GM23248 (cell line): ENCODE data around the gene ARL10. TPM values are rescaled to one million over a fixed set of nuclear protein-coding genes. Genes with fewer than 3 reads are reported as not detected.

Source experiments
- DNase-seq: peaks from one replicate; pipeline ENCODE4 v3.0.0-alpha.2; 2015
- H2AFZ ChIP-seq: fragments of 200-600 bp; sonication (generic); 2 replicates; pipeline ENCODE4 v1.6.1; 2016; ENCODE audit warnings: antibody characterized with exemption
- H3F3A ChIP-seq: fragments of 200-600 bp; sonication (generic); 2 replicates; pipeline ENCODE4 v1.6.1; 2016; ENCODE audit warnings: mild to moderate bottlenecking, antibody characterized with exemption, mixed run types; ENCODE audit not compliant: insufficient read depth
- H3K27ac ChIP-seq: fragments of 200-600 bp; sonication (generic); 2 replicates; pipeline ENCODE4 v1.5.1; 2016; ENCODE audit warnings: mild to moderate bottlenecking
- H3K27me3 ChIP-seq: fragments of 200-600 bp; sonication (generic); replicated peaks from 2 replicates; pipeline ENCODE4 v1.6.1; 2016; ENCODE audit warnings: mild to moderate bottlenecking; ENCODE audit not compliant: insufficient read depth
- H3K36me3 ChIP-seq: fragments of 200-600 bp; sonication (generic); 2 replicates; pipeline ENCODE4 v1.6.1; 2016; ENCODE audit warnings: low read depth, mild to moderate bottlenecking
- H3K4me1 ChIP-seq: fragments of 200-600 bp; sonication (generic); 2 replicates; pipeline ENCODE4 v1.6.1; 2016; ENCODE audit warnings: mild to moderate bottlenecking; ENCODE audit not compliant: insufficient read depth
- H3K4me2 ChIP-seq: fragments of 200-600 bp; sonication (generic); one replicate; pipeline ENCODE4 v1.6.1; 2016; ENCODE audit warnings: mild to moderate bottlenecking; ENCODE audit not compliant: unreplicated experiment
- H3K4me3 ChIP-seq: fragments of 200-600 bp; sonication (generic); 2 replicates; pipeline ENCODE4 v1.5.1; 2016; ENCODE audit warnings: mild to moderate bottlenecking
- H3K79me2 ChIP-seq: fragments of 200-600 bp; sonication (generic); 2 replicates; pipeline ENCODE4 v1.6.1; 2016; ENCODE audit warnings: mild to moderate bottlenecking; ENCODE audit not compliant: insufficient read depth
- H3K9ac ChIP-seq: fragments of 200-600 bp; sonication (generic); 2 replicates; pipeline ENCODE4 v1.6.1; 2016; ENCODE audit warnings: mild to moderate bottlenecking
- H3K9me2 ChIP-seq: fragments of 200-600 bp; sonication (generic); 2 replicates; pipeline ENCODE4 v1.6.1; 2016; ENCODE audit warnings: mixed run types, mild to moderate bottlenecking, moderate library complexity; ENCODE audit not compliant: insufficient read depth
- H3K9me3 ChIP-seq: fragments of 200-600 bp; sonication (generic); one replicate; pipeline ENCODE4 v1.6.1; 2017; ENCODE audit warnings: low read depth
- H4K20me1 ChIP-seq: fragments of 200-600 bp; sonication (generic); 2 replicates; pipeline ENCODE4 v1.6.0; 2016; ENCODE audit not compliant: insufficient read depth
- EZH2 ChIP-seq: fragments of 200-600 bp; sonication (generic); IDR thresholded peaks from 2 replicates; pipeline ENCODE4 v1.6.1; 2018; ENCODE audit warnings: antibody characterized with exemption, mild to moderate bottlenecking; ENCODE audit not compliant: insufficient read depth, poor library complexity, severe bottlenecking
- EZH2phosphoT487 ChIP-seq: fragments of 200-600 bp; sonication (generic); IDR thresholded peaks from 2 replicates; pipeline ENCODE4 v1.6.1; 2018; ENCODE audit warnings: antibody characterized with exemption, moderate library complexity, mild to moderate bottlenecking, low read depth; ENCODE audit not compliant: insufficient read depth
- WGBS, 2 experiments: methylation state at CpG; one replicate each; pipeline ENCODE4 v1.1.6; 2015 to 2017; ENCODE audit warnings: low lambda C conversion rate in 2 of 2, low coverage in 1 of 2; ENCODE audit errors: missing lambda C conversion rate in 2 of 2; 5-methylcytosine and 5-hydroxymethylcytosine counted together
- in situ Hi-C: fragments of 300-500 bp; cut with MboI; formaldehyde crosslinking; loops from 2 replicates; pipeline ENCODE4 v1.15.0; 2020
- polyA plus RNA-seq: library from polyadenylated mRNA; unstranded; fragments of >200 nt; fragmentation: Nextera tagmentation; extraction: Ambion mirVana; gene quantifications from 2 replicates; pipeline ENCODE4 v1.2.1, GENCODE V29; 2016
- total RNA-seq: library from RNA; depleted of rRNA; stranded (reverse); fragments of >200 nt; shearing (Covaris generic); gene quantifications from 2 replicates; pipeline ENCODE4 v1.2.3, GENCODE V29; 2014

The ARL10 gene
- total and polyA plus RNA-seq, 2 experiments from 2014 or later: 6.7 to 8.3 TPM

- H3F3A ChIP-seq: no peaks in the 10 kb centered on the region
- H3K27ac ChIP-seq: no peak overlapping the region
- peaks cover 4% of the 10 kb centered on the region; the same call in 1 of the 2 replicates for H3K79me2 ChIP-seq
- in situ Hi-C loops: no loop called here
- no peaks in the 10 kb centered on the region for H3K9me2 ChIP-seq
- H3K36me3 ChIP-seq: no peaks in the 10 kb centered on the region
- H3K9me3 ChIP-seq: no peaks in the 10 kb centered on the region
- H3K27me3 ChIP-seq: no peaks in the 10 kb centered on the region
- WGBS, 2 experiments: 68 to 69% methylated on average over 6 of the region's 6 CpGs
- no peak for TF ChIP-seq EZH2phosphoT487
- TF ChIP-seq EZH2: no peak
- no peak overlapping the region for H3K4me3 ChIP-seq
- no peak for DNase-seq
- no peak overlapping the region for H3K4me2 ChIP-seq
- H2AFZ ChIP-seq: no peak overlapping the region
- H3K4me1 ChIP-seq: no peaks in the 10 kb centered on the region
- H4K20me1 ChIP-seq: no peaks in the 10 kb centered on the region
- no peak overlapping the region for H3K9ac ChIP-seq
Observed at GRCh38 chr5:176396330-176396729, 31.0 kb downstream of the ARL10 start.

- Histone ChIP-seq H4K20me1 (no peaks in the 10 kb centered on the region), H3K4me2 (no peak overlapping the region), H3K79me2 (0 out of 2 replicates have a peak, but pooled peaks cover 4% of the 10 kb centered on the region), H3K9me2 (no peaks in the 10 kb centered on the region), H3K9me3 (no peaks in the 10 kb centered on the region), H2AFZ (no peak overlapping the region), H3K4me3 (no peak overlapping the region), H3K27me3 (no peaks in the 10 kb centered on the region), H3K9ac (no peak overlapping the region), H3K27ac (no peak overlapping the region), H3K36me3 (no peaks in the 10 kb centered on the region), H3F3A (no peaks in the 10 kb centered on the region), H3K4me1 (no peaks in the 10 kb centered on the region)
- no peak for DNase-seq
- TF ChIP-seq EZH2 (no peak), EZH2phosphoT487 (no peak)
- in situ Hi-C loops: no loop called here
- 93 to 94% methylated on average over 11 to 18 of the region's 18 CpGs for WGBS, 2 experiments
Observed at GRCh38 chr5:176397736-176398420, 32.6 kb downstream of the ARL10 start.

GRCh38 chr5:176400382-176401156 lies 35.3 kb downstream of the ARL10 start:
- no peak for DNase-seq
- H3F3A ChIP-seq: no peaks in the 10 kb centered on the region
- no peak overlapping the region for H3K27ac ChIP-seq
- in situ Hi-C loops: no loop called here
- H3K9ac ChIP-seq: no peak overlapping the region
- H3K27me3 ChIP-seq: no peaks in the 10 kb centered on the region
- H4K20me1 ChIP-seq: no peaks in the 10 kb centered on the region
- no peak for TF ChIP-seq EZH2phosphoT487
- no peak for TF ChIP-seq EZH2
- H3K4me2 ChIP-seq: no peak overlapping the region
- no peaks in the 10 kb centered on the region for H3K9me3 ChIP-seq
- H3K36me3 ChIP-seq: no peaks in the 10 kb centered on the region
- no peak overlapping the region for H2AFZ ChIP-seq
- H3K4me1 ChIP-seq: no peaks in the 10 kb centered on the region
- no peak overlapping the region for H3K4me3 ChIP-seq
- 61 to 62% methylated on average over 17 of the region's 17 CpGs for WGBS, 2 experiments
- no peaks in the 10 kb centered on the region for H3K9me2 ChIP-seq
- 0 out of 2 replicates have a peak, but pooled peaks cover 8% of the 10 kb centered on the region for H3K79me2 ChIP-seq

DNA sequence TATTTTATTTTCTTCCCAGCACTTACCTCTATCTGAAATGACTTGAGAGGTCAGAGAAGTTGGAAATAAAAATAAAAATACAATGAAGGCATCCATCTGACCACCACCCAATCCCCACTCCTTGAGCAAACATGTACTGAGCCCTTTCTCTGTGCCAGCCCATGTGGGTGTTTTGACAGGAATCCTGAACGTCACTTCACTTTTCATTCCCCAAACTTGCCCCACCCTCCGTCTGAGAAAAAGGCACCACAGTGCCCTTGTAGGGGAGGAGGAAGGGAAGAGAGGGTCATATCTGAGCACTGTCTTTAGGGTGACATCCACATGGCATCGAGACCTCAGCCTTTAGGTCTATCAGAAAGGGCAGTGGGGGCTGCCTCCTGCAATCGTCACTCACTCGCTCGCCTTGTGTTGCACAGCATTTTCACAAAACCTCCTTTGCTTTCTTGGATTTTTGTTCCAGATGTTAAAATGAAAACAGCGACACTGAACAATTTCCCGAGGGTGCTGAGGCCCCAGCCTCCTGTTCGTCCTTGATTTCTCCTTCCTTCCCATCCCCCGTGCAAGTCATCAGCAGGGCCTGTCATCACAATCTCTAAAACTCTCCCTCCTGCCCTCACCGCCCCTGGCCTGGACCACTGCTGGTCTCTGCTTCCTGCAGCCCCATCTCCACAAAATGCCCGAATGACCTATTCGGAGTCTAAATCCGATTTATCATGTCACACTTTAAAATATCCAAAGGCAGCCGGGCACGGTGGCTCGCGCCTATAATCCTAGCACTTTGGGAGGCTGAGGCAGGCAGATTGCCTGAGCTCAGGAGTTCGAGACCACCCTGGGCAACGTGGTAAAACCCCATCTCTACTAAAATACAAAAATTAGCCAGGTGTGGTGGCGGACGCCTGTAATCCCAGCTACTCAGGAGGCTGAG lies 36.3 kb downstream of the ARL10 start:
- no peaks in the 10 kb centered on the region for H3K9me2 ChIP-seq
- WGBS, 2 experiments: 77 to 80% methylated on average over 22 of the region's 22 CpGs
- in situ Hi-C loops: no loop called here
- no peaks in the 10 kb centered on the region for H3K27me3 ChIP-seq
- H3K9me3 ChIP-seq: no peaks in the 10 kb centered on the region
- H3K4me3 ChIP-seq: no peak overlapping the region
- H3F3A ChIP-seq: no peaks in the 10 kb centered on the region
- H3K79me2 ChIP-seq: 0 out of 2 replicates have a peak, but pooled peaks cover 8% of the 10 kb centered on the region
- H3K9ac ChIP-seq: no peak overlapping the region
- H3K27ac ChIP-seq: no peak overlapping the region
- H3K4me1 ChIP-seq: no peaks in the 10 kb centered on the region
- H2AFZ ChIP-seq: no peak overlapping the region
- no peaks in the 10 kb centered on the region for H4K20me1 ChIP-seq
- TF ChIP-seq EZH2phosphoT487 (no peak), EZH2 (no peak)
- no peaks in the 10 kb centered on the region for H3K36me3 ChIP-seq
- no peak overlapping the region for H3K4me2 ChIP-seq
- no peak for DNase-seq
